ENCODE measurements around the gene KRT28. TPM values are rescaled to one million over a fixed set of nuclear protein-coding genes. Genes with fewer than 3 reads are reported as not detected.

The KRT28 gene
- polyA plus RNA-seq, 1 experiment, result not detected

DNA sequence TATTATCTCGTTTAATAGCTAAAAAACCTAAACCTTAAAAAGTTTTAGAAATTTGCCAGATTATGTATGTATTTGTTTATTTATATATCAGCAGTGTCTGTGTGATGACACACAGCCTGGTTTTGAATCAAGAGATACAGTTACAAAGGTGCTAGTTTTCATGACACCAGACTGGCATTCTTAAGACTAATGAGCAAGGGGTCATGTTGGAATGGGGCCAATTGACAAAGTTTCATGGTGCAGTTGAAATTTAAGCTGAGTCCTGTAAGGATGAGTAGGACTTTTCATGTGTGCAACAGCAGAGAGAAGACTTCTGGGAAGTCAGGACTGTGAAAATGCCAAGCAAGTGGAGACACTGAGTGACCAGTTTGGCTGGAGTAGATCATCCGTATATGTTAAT, 25.8 kb upstream of the KRT28 start:
- Histone ChIP-seq H3K4me3 (ENCODE audit: low read depth, low read length) (no peak overlapping the region), H3K27me3 (ENCODE audit: control insufficient read depth, insufficient read depth, low read length) (no peaks in the 10 kb centered on the region), H3K27ac (ENCODE audit: low read depth, low read length) (no peak overlapping the region), H3K9me3 (ENCODE audit: control insufficient read depth, insufficient read depth, low read length) (no peaks in the 10 kb centered on the region)
- TF ChIP-seq, protein P1, sequence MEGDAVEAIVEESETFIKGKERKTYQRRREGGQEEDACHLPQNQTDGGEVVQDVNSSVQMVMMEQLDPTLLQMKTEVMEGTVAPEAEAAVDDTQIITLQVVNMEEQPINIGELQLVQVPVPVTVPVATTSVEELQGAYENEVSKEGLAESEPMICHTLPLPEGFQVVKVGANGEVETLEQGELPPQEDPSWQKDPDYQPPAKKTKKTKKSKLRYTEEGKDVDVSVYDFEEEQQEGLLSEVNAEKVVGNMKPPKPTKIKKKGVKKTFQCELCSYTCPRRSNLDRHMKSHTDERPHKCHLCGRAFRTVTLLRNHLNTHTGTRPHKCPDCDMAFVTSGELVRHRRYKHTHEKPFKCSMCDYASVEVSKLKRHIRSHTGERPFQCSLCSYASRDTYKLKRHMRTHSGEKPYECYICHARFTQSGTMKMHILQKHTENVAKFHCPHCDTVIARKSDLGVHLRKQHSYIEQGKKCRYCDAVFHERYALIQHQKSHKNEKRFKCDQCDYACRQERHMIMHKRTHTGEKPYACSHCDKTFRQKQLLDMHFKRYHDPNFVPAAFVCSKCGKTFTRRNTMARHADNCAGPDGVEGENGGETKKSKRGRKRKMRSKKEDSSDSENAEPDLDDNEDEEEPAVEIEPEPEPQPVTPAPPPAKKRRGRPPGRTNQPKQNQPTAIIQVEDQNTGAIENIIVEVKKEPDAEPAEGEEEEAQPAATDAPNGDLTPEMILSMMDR (IDR thresholded peaks at IDR 0.05; ENCODE audit: low read depth, low read length), result no peak
- DNase-seq (ENCODE audit: low read depth, low spot score), result no peak
- POLR2A ChIA-PET, result interaction anchor here (0.7 kb wide), 1 partner anchor 471 kb away, joined by 5 read pairs; no protein-coding TSS in a partner anchor
- CTCF ChIA-PET, result interaction anchor here (2.9 kb wide), 2 partner anchors 723 to 823 kb away, joined by 9 to 14 read pairs; no protein-coding TSS in a partner anchor

DNA sequence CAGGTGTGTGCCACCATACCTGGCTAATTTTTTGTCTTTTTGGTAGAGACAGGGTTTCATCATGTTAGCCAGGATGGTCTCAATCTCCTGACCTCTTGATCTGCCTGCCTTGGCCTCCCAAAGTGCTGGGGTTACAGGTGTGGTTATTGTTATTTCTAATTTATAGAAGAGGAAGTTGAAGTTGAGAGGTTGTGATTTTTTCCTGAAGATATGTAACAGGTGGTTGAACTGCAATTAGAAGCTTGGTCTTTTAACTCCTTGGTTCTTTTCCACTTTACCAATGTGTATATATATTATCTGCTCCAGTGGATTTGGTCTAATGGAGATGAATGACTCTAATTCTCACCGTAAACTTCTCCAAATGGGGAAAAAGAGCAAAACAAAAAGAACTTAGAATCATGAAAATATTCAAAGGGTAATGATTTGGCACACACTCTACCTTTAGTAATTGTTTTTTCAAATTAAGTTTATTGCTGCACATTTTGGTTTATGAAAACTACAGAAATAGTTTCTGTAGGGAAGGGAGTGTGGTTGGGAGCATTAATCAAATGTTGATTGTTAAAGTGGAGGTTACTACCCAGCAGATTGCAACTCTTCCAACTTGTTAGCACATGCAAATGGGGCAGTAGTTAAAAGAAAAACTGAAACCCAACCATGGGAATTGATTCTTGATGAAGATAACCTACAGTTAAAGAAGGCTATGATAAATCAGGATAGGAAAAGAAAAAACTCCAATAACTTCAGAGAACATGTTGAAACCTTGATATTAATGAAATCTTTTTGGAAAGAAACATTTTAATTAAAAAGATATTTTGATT, 24.5 kb upstream of the KRT28 start:
- DNase-seq (ENCODE audit: low read depth, low spot score), result no peak
- TF ChIP-seq, protein P1 (IDR thresholded peaks at IDR 0.05; ENCODE audit: low read depth, low read length), result no peak
- ChIA-PET POLR2A (no interaction called here), CTCF (interaction anchor here (2.9 kb wide), 1 partner anchor 725 kb away, joined by 14 read pairs; no protein-coding TSS in a partner anchor)
- Histone ChIP-seq H3K9me3 (ENCODE audit: control insufficient read depth, insufficient read depth, low read length) (no peaks in the 10 kb centered on the region), H3K27me3 (ENCODE audit: control insufficient read depth, insufficient read depth, low read length) (no peaks in the 10 kb centered on the region), H3K27ac (ENCODE audit: low read depth, low read length) (no peak overlapping the region), H3K4me3 (ENCODE audit: low read depth, low read length) (no peak overlapping the region)

DNA sequence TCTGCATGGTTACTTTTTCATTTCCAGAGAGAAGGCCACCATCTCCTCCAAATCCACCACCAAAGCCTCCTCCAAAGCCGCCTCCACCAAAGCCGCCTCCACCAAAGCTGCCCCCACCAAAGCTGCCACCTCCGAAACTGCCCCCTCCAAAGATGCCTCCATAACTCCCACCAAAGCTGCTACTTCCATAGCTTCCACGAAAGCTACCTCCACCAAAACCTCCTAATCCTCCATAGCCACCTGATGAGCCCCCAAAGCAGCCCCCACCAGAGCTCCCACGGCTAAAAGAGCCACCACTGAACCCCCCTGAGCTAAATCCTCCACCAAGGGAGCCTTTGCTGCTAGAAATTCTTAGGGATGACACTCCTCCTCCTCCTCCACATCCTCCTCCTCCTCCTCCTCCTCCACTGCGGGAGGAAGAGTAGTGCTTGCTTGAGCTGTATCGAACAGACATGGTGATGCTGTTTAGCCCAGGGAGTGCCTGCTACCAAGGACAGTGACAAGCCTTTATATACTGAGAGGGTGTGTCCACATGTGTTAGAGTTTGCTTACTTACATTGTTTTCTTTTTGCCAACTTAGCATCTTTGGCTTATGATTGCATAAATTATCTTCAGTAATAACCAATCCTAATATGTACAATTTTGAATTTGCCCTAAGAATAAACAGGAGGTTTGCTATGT, 22.5 kb upstream of the KRT28 start, which contains the start of gene KRT10:
TSS of gene KRT10 (minus strand) at position 483 of the 681 bp plus-strand sequence. CDS start at position 454, 29 bp downstream.
- no peak within 1 kb of the TSS for H3K4me3 ChIP-seq (ENCODE audit: low read depth, low read length)
- ChIA-PET POLR2A (no interaction called here), CTCF (interaction anchor here (1.1 to 1.9 kb wide), 3 partner anchors 727 to 841 kb away, joined by 3 to 9 read pairs (median 5); no protein-coding TSS in a partner anchor)
- TF ChIP-seq, protein P1 (IDR thresholded peaks at IDR 0.05; ENCODE audit: low read depth, low read length), result no peak
- no peaks in the 10 kb centered on the region for H3K27me3 ChIP-seq (ENCODE audit: control insufficient read depth, insufficient read depth, low read length)
- H3K27ac ChIP-seq (ENCODE audit: low read depth, low read length), result no peak within 1 kb of the TSS
- H3K9me3 ChIP-seq (ENCODE audit: control insufficient read depth, insufficient read depth, low read length), result no peaks in the 10 kb centered on the region
- DNase-seq (ENCODE audit: low read depth, low spot score), result no peak

DNA sequence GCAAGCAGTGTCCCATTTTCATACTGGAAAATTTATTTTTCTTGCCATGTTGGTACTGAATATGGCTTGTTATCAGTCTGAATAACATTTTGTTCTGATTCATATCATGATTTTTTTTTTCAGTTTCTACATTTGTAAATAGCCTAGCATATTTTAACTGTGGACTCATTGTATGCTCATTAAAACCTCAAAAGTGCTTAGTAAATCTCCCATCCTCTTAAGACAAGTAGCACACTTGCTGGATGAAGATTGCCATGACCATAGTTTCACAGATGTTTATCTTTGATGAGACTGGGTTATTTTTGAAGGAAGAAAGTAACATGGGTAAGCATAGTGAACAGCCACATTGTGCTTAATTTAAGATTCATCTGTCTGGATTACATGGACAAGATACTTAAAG, 21.8 kb upstream of the KRT28 start:
- ChIA-PET CTCF (interaction anchor here (1.9 kb wide), 2 partner anchors 728 to 842 kb away, joined by 5 to 9 read pairs; no protein-coding TSS in a partner anchor), POLR2A (no interaction called here)
- no peak for DNase-seq (ENCODE audit: low read depth, low spot score)
- no peaks in the 10 kb centered on the region for H3K9me3 ChIP-seq (ENCODE audit: control insufficient read depth, insufficient read depth, low read length)
- TF ChIP-seq, protein P1 (IDR thresholded peaks at IDR 0.05; ENCODE audit: low read depth, low read length), result no peak
- H3K4me3 ChIP-seq (ENCODE audit: low read depth, low read length), result no peak overlapping the region
- H3K27me3 ChIP-seq (ENCODE audit: control insufficient read depth, insufficient read depth, low read length), result no peaks in the 10 kb centered on the region
- H3K27ac ChIP-seq (ENCODE audit: low read depth, low read length), result no peak overlapping the region

Data from AG04450 (cell line).